GM06990 (cell line): Measurements from ENCODE around the gene LDB2.

ENCODE experiments used
- DNase-seq: peaks from one replicate; pipeline ENCODE4 v3.0.0-alpha.2; 2011; ENCODE audit not compliant: insufficient read length; ENCODE audit errors: extremely low read depth
- H3K27me3 ChIP-seq: replicated peaks from 2 replicates; pipeline ENCODE4 v1.6.0; 2011; ENCODE audit warnings: low read length; ENCODE audit not compliant: control insufficient read depth, insufficient read depth
- H3K36me3 ChIP-seq: 2 replicates; pipeline ENCODE4 v1.5.1; 2011; ENCODE audit warnings: low read length; ENCODE audit not compliant: control insufficient read depth, insufficient read depth
- H3K4me3 ChIP-seq: replicated peaks from 2 replicates; pipeline ENCODE4 v1.5.1; 2011; ENCODE audit warnings: low read depth, mild to moderate bottlenecking, control low read depth, low read length
- CTCF ChIP-seq: IDR thresholded peaks from 2 replicates; pipeline ENCODE4 v1.5.1; 2011; ENCODE audit warnings: low read length, control low read depth, mild to moderate bottlenecking, inconsistent platforms; ENCODE audit not compliant: insufficient read depth, poor library complexity, severe bottlenecking

Gene LDB2

DNA sequence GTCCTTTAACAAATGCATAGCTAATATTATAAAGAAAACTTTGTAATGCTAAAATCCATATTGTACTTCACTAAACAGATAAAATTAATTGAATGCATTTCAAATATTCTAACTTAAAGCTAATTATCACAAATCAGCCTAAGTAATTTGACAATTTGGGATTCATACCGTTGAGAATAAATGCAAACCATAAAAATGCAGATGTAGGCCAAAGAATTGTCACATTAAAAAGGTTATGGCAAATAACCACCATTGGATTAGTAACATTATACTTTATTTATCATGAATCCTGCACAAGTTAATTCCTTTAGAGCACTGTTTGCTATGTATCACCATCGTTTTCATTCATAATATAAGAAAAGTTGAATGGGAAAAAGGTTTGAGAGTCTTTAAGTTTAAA, 301.0 kb downstream of the LDB2 start:
- H3K4me3 ChIP-seq = no peak overlapping the region
- DNase-seq = no peak
- H3K27me3 ChIP-seq = no peaks in the 10 kb centered on the region
- no peak for TF ChIP-seq CTCF
- H3K36me3 ChIP-seq = no peaks in the 10 kb centered on the region

- no peak for TF ChIP-seq CTCF
- DNase-seq = no peak
- H3K27me3 ChIP-seq = no peaks in the 10 kb centered on the region
- no peaks in the 10 kb centered on the region for H3K36me3 ChIP-seq
- no peak overlapping the region for H3K4me3 ChIP-seq
These were observed 302.2 kb downstream of the LDB2 start for GRCh38 chr4:16596267-16596666.

DNA sequence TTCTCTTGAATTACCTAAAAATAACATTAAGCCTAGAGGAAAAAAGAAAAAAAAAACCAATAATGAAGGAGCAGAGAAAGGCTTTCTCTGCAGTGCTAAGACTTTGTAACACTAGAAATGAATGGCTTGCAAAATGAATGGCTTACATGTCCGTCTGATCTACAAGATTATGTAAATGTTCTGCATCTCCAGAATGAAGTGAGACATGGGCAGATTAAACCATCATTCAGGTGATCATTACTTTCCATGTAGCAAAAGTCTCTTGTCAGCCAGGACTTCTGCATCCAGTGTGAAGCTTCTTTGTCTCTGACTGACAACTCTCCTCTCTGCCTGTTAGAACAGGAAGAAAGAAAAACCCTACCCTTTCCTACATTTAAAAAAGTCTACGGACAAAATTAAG, 304.3 kb downstream of the LDB2 start:
- no peak for DNase-seq
- no peaks in the 10 kb centered on the region for H3K27me3 ChIP-seq
- no peaks in the 10 kb centered on the region for H3K36me3 ChIP-seq
- no peak for TF ChIP-seq CTCF
- no peak overlapping the region for H3K4me3 ChIP-seq

DNA sequence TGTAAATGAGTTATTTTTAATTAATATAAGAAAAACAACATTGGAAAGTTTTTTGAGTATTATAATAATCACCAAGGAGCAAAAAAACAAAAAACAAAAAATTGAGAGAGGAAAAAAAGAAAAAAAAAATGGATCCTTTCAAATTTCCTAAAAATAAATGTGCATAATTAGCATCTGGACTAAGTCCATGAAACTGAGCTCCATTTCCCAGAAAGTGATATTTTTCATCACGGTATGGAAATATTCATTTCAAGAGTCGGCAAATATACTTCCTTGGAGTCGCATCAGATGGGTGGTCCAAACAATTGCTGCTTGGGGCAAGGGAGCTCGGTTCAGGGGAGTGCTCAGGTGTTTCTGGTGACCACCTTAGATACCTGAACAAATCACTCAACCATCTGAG, 305.1 kb downstream of the LDB2 start:
- Histone ChIP-seq H3K36me3 (no peaks in the 10 kb centered on the region), H3K4me3 (no peak overlapping the region), H3K27me3 (no peaks in the 10 kb centered on the region)
- no peak for TF ChIP-seq CTCF
- no peak for DNase-seq

DNA sequence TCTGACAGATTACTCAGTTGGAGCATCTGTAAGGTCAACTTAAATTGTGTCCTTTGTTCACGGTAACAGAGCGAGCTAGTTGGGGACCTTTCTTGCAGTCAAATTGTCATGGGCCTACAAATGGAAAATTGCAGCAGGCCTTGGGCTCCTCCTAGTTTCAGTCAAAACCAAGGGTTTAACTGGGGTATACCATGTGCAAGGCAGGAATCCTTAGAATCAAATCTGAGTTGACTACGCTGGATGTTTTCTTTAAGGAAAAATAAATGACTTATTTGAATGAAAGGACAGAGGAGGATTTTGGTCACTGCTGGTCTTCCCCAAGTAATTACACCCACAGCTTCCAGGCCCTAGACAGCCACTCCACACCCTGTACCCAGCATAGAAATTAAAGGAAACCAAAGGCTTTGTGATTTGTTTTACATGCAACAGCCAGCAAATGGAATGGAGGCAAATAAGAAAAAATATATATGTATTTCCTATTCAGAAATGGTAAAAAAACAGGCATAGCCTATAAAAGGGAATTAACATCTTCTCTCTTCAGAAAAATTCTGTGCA, 307.1 kb downstream of the LDB2 start:
- TF ChIP-seq CTCF = no peak
- Histone ChIP-seq H3K36me3 (no peaks in the 10 kb centered on the region), H3K4me3 (no peak overlapping the region), H3K27me3 (no peaks in the 10 kb centered on the region)
- DNase-seq = no peak

DNA sequence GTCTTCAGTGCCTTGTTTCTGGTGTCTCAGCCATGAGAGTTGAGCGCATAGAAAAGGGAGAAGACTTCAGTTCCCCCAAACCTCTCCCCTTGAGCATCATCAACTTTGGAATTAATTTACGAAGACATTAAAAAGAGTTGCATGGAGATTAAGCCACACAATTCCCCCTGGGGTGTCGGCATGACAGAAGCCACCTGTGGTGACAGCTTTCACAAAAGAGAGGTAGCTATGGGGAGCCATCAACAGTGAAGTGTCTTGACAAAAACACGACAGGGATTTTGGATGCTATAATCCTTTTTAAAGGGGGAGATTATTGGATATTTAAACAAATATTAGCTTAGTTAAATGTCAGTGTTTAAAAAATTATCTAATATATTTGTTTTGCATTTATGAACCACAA, 307.6 kb downstream of the LDB2 start:
- Histone ChIP-seq H3K36me3 (no peaks in the 10 kb centered on the region), H3K4me3 (no peak overlapping the region), H3K27me3 (no peaks in the 10 kb centered on the region)
- TF ChIP-seq CTCF = no peak
- DNase-seq = no peak
